ENCODE results near the gene KIF12. TPM values are rescaled to one million over a fixed set of nuclear protein-coding genes. Genes with fewer than 3 reads are reported as not detected.

KIF12 gene
- total and polyA plus RNA-seq, 2 of the 13 experiments (the other 11 are each of a cell fraction or from before 2014, with no cell fraction given) = 1.8 to 12.5 TPM

- H3K27me3 ChIP-seq (ENCODE audit: control insufficient read depth in 1 of 2, insufficient read depth in 2 of 2, low read length in 2 of 2) = no peaks in the 10 kb centered on the region
- in situ Hi-C loops (cut with HindIII; ENCODE audit: extremely low pct_ligation_motif_present, low pct_unique_long_range_greater_than_20kb) = no loop called here
- H3K9ac ChIP-seq (ENCODE audit: insufficient read depth, low read depth, low read length) = peak overlapping the region; percentile 2; the same call in 1 of the 2 replicates
- FAIRE-seq (peak; percentile 15), DNase-seq (ENCODE audit: low spot score) (no peak), ATAC-seq (no peak)
- no peaks in the 10 kb centered on the region for H3K36me3 ChIP-seq (replicated peaks in 1 of 2; ENCODE audit: control insufficient read depth in 1 of 2, insufficient read depth in 2 of 2, low read length in 2 of 2)
- H3K27ac ChIP-seq (ENCODE audit: extremely low read length, insufficient read depth, low read length) = no peak overlapping the region
- 88% methylated on average over 6 of the region's 9 CpGs for WGBS (ENCODE audit: low lambda C conversion rate)
- ChIA-PET CTCF (ENCODE audit: low intra/inter-chr PET ratio, low total read pairs) (no interaction called here), POLR2A (interaction anchor here (0.9 to 2.6 kb wide), 13 partner anchors 10 to 53 kb away, joined by 3 to 19 read pairs (median 4); partner anchors contain the start of genes AMBP and COL27A1)
- no peak for TF ChIP-seq SIX1 (CRISPR knock-in tag; IDR thresholded peaks at IDR 0.05; ENCODE audit: borderline replicate concordance)
- no peak for TF ChIP-seq AGO2 (optimal IDR thresholded peaks at IDR 0.05; ENCODE audit: low read depth, low read length)
- peak; percentile 34; the same call in 1 of the 2 replicates for TF ChIP-seq ZMYM3 (CRISPR knock-in tag; IDR thresholded peaks at IDR 0.05)
- TF ChIP-seq, protein P1, sequence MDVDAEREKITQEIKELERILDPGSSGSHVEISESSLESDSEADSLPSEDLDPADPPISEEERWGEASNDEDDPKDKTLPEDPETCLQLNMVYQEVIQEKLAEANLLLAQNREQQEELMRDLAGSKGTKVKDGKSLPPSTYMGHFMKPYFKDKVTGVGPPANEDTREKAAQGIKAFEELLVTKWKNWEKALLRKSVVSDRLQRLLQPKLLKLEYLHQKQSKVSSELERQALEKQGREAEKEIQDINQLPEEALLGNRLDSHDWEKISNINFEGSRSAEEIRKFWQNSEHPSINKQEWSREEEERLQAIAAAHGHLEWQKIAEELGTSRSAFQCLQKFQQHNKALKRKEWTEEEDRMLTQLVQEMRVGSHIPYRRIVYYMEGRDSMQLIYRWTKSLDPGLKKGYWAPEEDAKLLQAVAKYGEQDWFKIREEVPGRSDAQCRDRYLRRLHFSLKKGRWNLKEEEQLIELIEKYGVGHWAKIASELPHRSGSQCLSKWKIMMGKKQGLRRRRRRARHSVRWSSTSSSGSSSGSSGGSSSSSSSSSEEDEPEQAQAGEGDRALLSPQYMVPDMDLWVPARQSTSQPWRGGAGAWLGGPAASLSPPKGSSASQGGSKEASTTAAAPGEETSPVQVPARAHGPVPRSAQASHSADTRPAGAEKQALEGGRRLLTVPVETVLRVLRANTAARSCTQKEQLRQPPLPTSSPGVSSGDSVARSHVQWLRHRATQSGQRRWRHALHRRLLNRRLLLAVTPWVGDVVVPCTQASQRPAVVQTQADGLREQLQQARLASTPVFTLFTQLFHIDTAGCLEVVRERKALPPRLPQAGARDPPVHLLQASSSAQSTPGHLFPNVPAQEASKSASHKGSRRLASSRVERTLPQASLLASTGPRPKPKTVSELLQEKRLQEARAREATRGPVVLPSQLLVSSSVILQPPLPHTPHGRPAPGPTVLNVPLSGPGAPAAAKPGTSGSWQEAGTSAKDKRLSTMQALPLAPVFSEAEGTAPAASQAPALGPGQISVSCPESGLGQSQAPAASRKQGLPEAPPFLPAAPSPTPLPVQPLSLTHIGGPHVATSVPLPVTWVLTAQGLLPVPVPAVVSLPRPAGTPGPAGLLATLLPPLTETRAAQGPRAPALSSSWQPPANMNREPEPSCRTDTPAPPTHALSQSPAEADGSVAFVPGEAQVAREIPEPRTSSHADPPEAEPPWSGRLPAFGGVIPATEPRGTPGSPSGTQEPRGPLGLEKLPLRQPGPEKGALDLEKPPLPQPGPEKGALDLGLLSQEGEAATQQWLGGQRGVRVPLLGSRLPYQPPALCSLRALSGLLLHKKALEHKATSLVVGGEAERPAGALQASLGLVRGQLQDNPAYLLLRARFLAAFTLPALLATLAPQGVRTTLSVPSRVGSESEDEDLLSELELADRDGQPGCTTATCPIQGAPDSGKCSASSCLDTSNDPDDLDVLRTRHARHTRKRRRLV (CRISPR knock-in tag; IDR thresholded peaks at IDR 0.05) = no peak
- TF ChIP-seq ZNF768 (CRISPR knock-in tag; IDR thresholded peaks at IDR 0.05) = peak; percentile 94
- no peak for TF ChIP-seq ATF7-NPFF (CRISPR knock-in tag; IDR thresholded peaks at IDR 0.05; ENCODE audit: low read depth)
- 0 out of 2 replicates have a peak, but pooled peaks have one; percentile 43 for TF ChIP-seq ZNF605 (CRISPR knock-in tag; IDR thresholded peaks at IDR 0.05)
- peak; percentile 93 for TF ChIP-seq ZNF629 (CRISPR knock-in tag; conservative IDR thresholded peaks at IDR 0.05)
- 0 out of 2 replicates have a peak, but pooled peaks have one; percentile 33 for TF ChIP-seq HES4 (CRISPR knock-in tag; IDR thresholded peaks at IDR 0.05; ENCODE audit: borderline replicate concordance)
- TF ChIP-seq AGO1 (IDR thresholded peaks at IDR 0.05; ENCODE audit: low read depth, low read length, poor library complexity, severe bottlenecking) = no peak
- H3K9me3 ChIP-seq (ENCODE audit: low read length) = peaks cover 2% of the 10 kb centered on the region; the same call in 1 of the 2 replicates
- H3K4me3 ChIP-seq (replicated peaks in 1 of 3; ENCODE audit: insufficient read depth in 1 of 3, low read depth in 2 of 3, low read length in 3 of 3) = no peak overlapping the region
- H3K4me1 ChIP-seq (ENCODE audit: insufficient read depth, low read length) = peaks cover 82% of the 10 kb centered on the region
- no TSS peak for BruUV-seq (replicated peaks)
- no peaks in the 10 kb centered on the region for H3K79me2 ChIP-seq (ENCODE audit: insufficient read depth, low read length)
- intact Hi-C loops (cut with micrococcal nuclease; ENCODE audit: unreplicated experiment) = no loop called here
- H4K20me1 ChIP-seq (ENCODE audit: insufficient read depth, low read length) = no peaks in the 10 kb centered on the region
- H3K4me2 ChIP-seq (ENCODE audit: low read depth, low read length) = no peak overlapping the region
- no peak overlapping the region for H2AFZ ChIP-seq (ENCODE audit: low read length)
Measured at GRCh38 chr9:114122136-114123027, 23.3 kb upstream of the KIF12 start.
